ENCODE results near the gene CNEP1R1. TPM values are rescaled to one million over a fixed set of nuclear protein-coding genes. Genes with fewer than 3 reads are reported as not detected.

Gene CNEP1R1
- total and polyA plus RNA-seq, 10 of the 15 experiments (the other 5 are each of a cell fraction or from before 2014, with no cell fraction given), result 11.5 to 29.2 (median 15.6) TPM

DNA sequence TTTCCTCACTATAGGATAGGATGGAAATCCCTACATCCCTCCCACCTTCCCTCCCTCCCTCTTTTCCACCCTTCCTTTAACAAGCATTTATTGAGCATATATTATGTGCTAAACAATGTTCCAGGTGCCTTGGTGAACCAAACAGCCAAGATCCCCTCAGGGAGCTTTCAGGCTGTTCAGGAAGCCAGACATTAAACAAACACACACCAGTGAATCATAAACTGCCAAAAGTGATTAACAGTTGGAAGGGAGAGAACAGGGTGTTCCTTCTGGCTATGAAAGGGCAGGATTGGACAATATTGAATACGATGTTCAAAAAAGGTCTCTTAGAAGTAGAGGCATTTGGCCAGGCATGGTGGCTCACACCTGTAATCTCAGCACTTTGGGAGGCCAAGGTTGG, 22.8 kb upstream of the CNEP1R1 start:
- H3K9me3 ChIP-seq (replicated peaks; ENCODE audit: control insufficient read depth, insufficient read depth, low read length), result peaks cover 4% of the 10 kb centered on the region; the same call in 1 of the 3 replicates
- no peak for DNase-seq (ENCODE audit: low read depth, low spot score)
- ChIA-PET POLR2A (no interaction called here), CTCF (no interaction called here), RAD21 (ENCODE audit: unreplicated experiment) (no interaction called here), SMC1A (ENCODE audit: uncharacterized antibody, unreplicated experiment) (no interaction called here)
- TF ChIP-seq GATAD2B (conservative IDR thresholded peaks at IDR 0.05; ENCODE audit: low read depth), result no peak
- TF ChIP-seq, protein P1, sequence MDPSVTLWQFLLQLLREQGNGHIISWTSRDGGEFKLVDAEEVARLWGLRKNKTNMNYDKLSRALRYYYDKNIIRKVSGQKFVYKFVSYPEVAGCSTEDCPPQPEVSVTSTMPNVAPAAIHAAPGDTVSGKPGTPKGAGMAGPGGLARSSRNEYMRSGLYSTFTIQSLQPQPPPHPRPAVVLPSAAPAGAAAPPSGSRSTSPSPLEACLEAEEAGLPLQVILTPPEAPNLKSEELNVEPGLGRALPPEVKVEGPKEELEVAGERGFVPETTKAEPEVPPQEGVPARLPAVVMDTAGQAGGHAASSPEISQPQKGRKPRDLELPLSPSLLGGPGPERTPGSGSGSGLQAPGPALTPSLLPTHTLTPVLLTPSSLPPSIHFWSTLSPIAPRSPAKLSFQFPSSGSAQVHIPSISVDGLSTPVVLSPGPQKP (IDR thresholded peaks at IDR 0.05; ENCODE audit: low read depth, low read length), result no peak
- no peak for TF ChIP-seq RUNX3 (IDR thresholded peaks at IDR 0.05; ENCODE audit: low read length)
- no peak for TF ChIP-seq NRF1 (conservative IDR thresholded peaks at IDR 0.05; ENCODE audit: low read depth, low read length)
- no peak for TF ChIP-seq CBX5 (IDR thresholded peaks at IDR 0.05; ENCODE audit: low read depth)
- no peak for TF ChIP-seq ZNF274 (IDR thresholded peaks at IDR 0.05; ENCODE audit: insufficient read depth, insufficient read length)
- TF ChIP-seq NFIC (IDR thresholded peaks at IDR 0.05; ENCODE audit: low read depth, low read length), result no peak
- TF ChIP-seq ATF7 (IDR thresholded peaks at IDR 0.05; ENCODE audit: low read depth), result no peak
- TF ChIP-seq POLR2AphosphoS2 (IDR thresholded peaks at IDR 0.05; ENCODE audit: low read depth, low read length), result no peak
- TF ChIP-seq, protein P2, sequence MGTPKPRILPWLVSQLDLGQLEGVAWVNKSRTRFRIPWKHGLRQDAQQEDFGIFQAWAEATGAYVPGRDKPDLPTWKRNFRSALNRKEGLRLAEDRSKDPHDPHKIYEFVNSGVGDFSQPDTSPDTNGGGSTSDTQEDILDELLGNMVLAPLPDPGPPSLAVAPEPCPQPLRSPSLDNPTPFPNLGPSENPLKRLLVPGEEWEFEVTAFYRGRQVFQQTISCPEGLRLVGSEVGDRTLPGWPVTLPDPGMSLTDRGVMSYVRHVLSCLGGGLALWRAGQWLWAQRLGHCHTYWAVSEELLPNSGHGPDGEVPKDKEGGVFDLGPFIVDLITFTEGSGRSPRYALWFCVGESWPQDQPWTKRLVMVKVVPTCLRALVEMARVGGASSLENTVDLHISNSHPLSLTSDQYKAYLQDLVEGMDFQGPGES (IDR thresholded peaks at IDR 0.05), result no peak
- no peak for TF ChIP-seq CBFB (IDR thresholded peaks at IDR 0.05; ENCODE audit: low read depth)
- TF ChIP-seq, protein P3, sequence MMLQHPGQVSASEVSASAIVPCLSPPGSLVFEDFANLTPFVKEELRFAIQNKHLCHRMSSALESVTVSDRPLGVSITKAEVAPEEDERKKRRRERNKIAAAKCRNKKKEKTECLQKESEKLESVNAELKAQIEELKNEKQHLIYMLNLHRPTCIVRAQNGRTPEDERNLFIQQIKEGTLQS (IDR thresholded peaks at IDR 0.05; ENCODE audit: borderline replicate concordance, extremely low read depth, low read depth, low read length), result no peak
- no peak for TF ChIP-seq KAT2A (conservative IDR thresholded peaks at IDR 0.05; ENCODE audit: control insufficient read depth, low read depth, low read length)
- TF ChIP-seq, protein P4, sequence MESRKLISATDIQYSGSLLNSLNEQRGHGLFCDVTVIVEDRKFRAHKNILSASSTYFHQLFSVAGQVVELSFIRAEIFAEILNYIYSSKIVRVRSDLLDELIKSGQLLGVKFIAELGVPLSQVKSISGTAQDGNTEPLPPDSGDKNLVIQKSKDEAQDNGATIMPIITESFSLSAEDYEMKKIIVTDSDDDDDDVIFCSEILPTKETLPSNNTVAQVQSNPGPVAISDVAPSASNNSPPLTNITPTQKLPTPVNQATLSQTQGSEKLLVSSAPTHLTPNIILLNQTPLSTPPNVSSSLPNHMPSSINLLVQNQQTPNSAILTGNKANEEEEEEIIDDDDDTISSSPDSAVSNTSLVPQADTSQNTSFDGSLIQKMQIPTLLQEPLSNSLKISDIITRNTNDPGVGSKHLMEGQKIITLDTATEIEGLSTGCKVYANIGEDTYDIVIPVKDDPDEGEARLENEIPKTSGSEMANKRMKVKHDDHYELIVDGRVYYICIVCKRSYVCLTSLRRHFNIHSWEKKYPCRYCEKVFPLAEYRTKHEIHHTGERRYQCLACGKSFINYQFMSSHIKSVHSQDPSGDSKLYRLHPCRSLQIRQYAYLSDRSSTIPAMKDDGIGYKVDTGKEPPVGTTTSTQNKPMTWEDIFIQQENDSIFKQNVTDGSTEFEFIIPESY (IDR thresholded peaks at IDR 0.05), result no peak
- TF ChIP-seq MYC (IDR thresholded peaks at IDR 0.05; ENCODE audit: insufficient read depth, insufficient read length, insufficient replicate concordance, low read length, severe bottlenecking), result no peak
- TF ChIP-seq NFYA (IDR thresholded peaks at IDR 0.05; ENCODE audit: borderline replicate concordance, low read depth, low read length), result no peak
- H3K4me2 ChIP-seq (ENCODE audit: control insufficient read depth, insufficient read depth), result no peak overlapping the region
- H3K9ac ChIP-seq (ENCODE audit: control insufficient read depth, insufficient read depth, low read length), result no peak overlapping the region
- FAIRE-seq, result no peak
- H3K27me3 ChIP-seq (replicated peaks in 1 of 2; ENCODE audit: control insufficient read depth in 2 of 2, insufficient read depth in 2 of 2, low read length in 1 of 2), result no peaks in the 10 kb centered on the region
- WGBS (ENCODE audit: insufficient coverage, insufficient replicate concordance, low lambda C conversion rate, missing lambda C conversion rate), result 0% methylated on average over 1 of the region's 1 CpG
- no peaks in the 10 kb centered on the region for H4K20me1 ChIP-seq (ENCODE audit: control insufficient read depth, insufficient read depth)
- no peaks in the 10 kb centered on the region for H3K36me3 ChIP-seq (ENCODE audit: control insufficient read depth in 2 of 2, insufficient read depth in 2 of 2, low read length in 1 of 2)
- H3K4me1 ChIP-seq (ENCODE audit: control insufficient read depth, insufficient read depth, low read length), result no peaks in the 10 kb centered on the region
- H3K4me3 ChIP-seq, result no peak overlapping the region
- H2AFZ ChIP-seq (ENCODE audit: control insufficient read depth, low read depth, low read length), result no peak overlapping the region
- in situ Hi-C loops (cut with MboI), result no loop called here
- no peak for ATAC-seq
- intact Hi-C loops (cut with micrococcal nuclease; ENCODE audit: unreplicated experiment), result no loop called here
- no peak overlapping the region for H3K27ac ChIP-seq (ENCODE audit: control insufficient read depth, insufficient read depth)
- H3K79me2 ChIP-seq (ENCODE audit: control insufficient read depth, insufficient read depth, low read length), result no peaks in the 10 kb centered on the region
- no TSS peak for BruUV-seq (replicated peaks)
